ENCODE data around the gene RAMACL.

- TF ChIP-seq CTCF (IDR thresholded peaks at IDR 0.05; ENCODE audit: insufficient read depth, low read depth, low read length), result no peak
- TF ChIP-seq EZH2 (IDR thresholded peaks at IDR 0.05; ENCODE audit: insufficient read depth, low read length), result no peak
Measured at GRCh38 chr6:166558156-166559005, 28.1 kb downstream of the RAMACL start.

Data from astrocyte (in vitro differentiated cells and primary cell).